Erythroblast (primary cell): ENCODE measurements around the gene GABBR2.
"Not testable (repeated sequence)": the region's sequence is repeated elsewhere in the genome, so short reads cannot be mapped to it uniquely, and the experiment has no call there.

Source experiments
- DNase-seq, 2 experiments: peaks; one replicate each; lab custom pipeline; 2025; lab: John Stamatoyannopoulos, UW
- GATA1 ChIP-seq: IDR thresholded peaks from 2 replicates; pipeline ENCODE4 v1.6.1; 2011; ENCODE audit warnings: low read depth, mild to moderate bottlenecking, control low read depth, low read length, moderate library complexity
- POLR2A ChIP-seq: IDR thresholded peaks from 2 replicates; pipeline ENCODE4 v1.6.1; 2011; ENCODE audit warnings: mild to moderate bottlenecking, low read length

The GABBR2 gene

GRCh38 chr9:98302150-98302549 lies 406.6 kb downstream of the GABBR2 start:
- TF ChIP-seq GATA1 (no peak), POLR2A (no peak)
- no peak for DNase-seq

- DNase-seq: no peak
- TF ChIP-seq POLR2A: no peak
- no peak for TF ChIP-seq GATA1
Measured at GRCh38 chr9:98300611-98301010, 408.1 kb downstream of the GABBR2 start.

GRCh38 chr9:98298476-98298875 lies 410.3 kb downstream of the GABBR2 start:
- no peak for TF ChIP-seq POLR2A
- no peak for TF ChIP-seq GATA1

GRCh38 chr9:98295824-98296223 lies 412.9 kb downstream of the GABBR2 start:
- no peak for TF ChIP-seq GATA1
- TF ChIP-seq POLR2A: no peak
- no peak for DNase-seq

More at GRCh38 chr9:98298476-98298875, 410.3 kb downstream of the GABBR2 start:
- DNase-seq: no peak

- DNase-seq: no peak
- TF ChIP-seq GATA1: no peak
- TF ChIP-seq POLR2A: no peak
Measured at GRCh38 chr9:98291820-98292219, 416.9 kb downstream of the GABBR2 start.

GRCh38 chr9:98290411-98290810 lies 418.3 kb downstream of the GABBR2 start:
- no peak for DNase-seq
- TF ChIP-seq GATA1 (no peak), POLR2A (no peak)

- DNase-seq: no peak
- TF ChIP-seq POLR2A: no peak
- no peak for TF ChIP-seq GATA1
Measured at GRCh38 chr9:98289614-98290201, 419.0 kb downstream of the GABBR2 start.

- TF ChIP-seq POLR2A (no peak), GATA1 (no peak)
Measured at GRCh38 chr9:98288881-98289280, 419.9 kb downstream of the GABBR2 start.

GRCh38 chr9:98287384-98287783 lies 421.4 kb downstream of the GABBR2 start:
- peak in 1 of 2 experiments; percentile 13 for DNase-seq
- no peak for TF ChIP-seq GATA1
- no peak for TF ChIP-seq POLR2A

More at GRCh38 chr9:98288881-98289280, 419.9 kb downstream of the GABBR2 start:
- no peak for DNase-seq

- TF ChIP-seq POLR2A (no peak), GATA1 (no peak)
- no peak for DNase-seq
Measured at GRCh38 chr9:98285446-98285845, 423.3 kb downstream of the GABBR2 start.

GRCh38 chr9:98284754-98285153 lies 424.0 kb downstream of the GABBR2 start:
- no peak for DNase-seq
- no peak for TF ChIP-seq GATA1
- no peak for TF ChIP-seq POLR2A

- DNase-seq: not testable (repeated sequence)
Measured at GRCh38 chr9:98283143-98283542, 425.6 kb downstream of the GABBR2 start.

- no peak for DNase-seq
- TF ChIP-seq POLR2A: no peak
Measured at GRCh38 chr9:98281281-98281680, 427.5 kb downstream of the GABBR2 start.

- no peak for DNase-seq
- TF ChIP-seq POLR2A (no peak), GATA1 (no peak)
Measured at GRCh38 chr9:98280574-98280973, 428.2 kb downstream of the GABBR2 start.

GRCh38 chr9:98280162-98280561 lies 428.6 kb downstream of the GABBR2 start:
- no peak for DNase-seq
- TF ChIP-seq GATA1: no peak
- no peak for TF ChIP-seq POLR2A
